Right hindlimb (tissue), 1 donor: ENCODE data around the gene TPCN2.
A peak's percentile ranks its signal among the peaks of the same experiment; 100 is the strongest.

ENCODE experiments used
- DNase-seq: peaks from one replicate; pipeline ENCODE4 v3.0.0-alpha.2; 2018

TPCN2 gene

DNA sequence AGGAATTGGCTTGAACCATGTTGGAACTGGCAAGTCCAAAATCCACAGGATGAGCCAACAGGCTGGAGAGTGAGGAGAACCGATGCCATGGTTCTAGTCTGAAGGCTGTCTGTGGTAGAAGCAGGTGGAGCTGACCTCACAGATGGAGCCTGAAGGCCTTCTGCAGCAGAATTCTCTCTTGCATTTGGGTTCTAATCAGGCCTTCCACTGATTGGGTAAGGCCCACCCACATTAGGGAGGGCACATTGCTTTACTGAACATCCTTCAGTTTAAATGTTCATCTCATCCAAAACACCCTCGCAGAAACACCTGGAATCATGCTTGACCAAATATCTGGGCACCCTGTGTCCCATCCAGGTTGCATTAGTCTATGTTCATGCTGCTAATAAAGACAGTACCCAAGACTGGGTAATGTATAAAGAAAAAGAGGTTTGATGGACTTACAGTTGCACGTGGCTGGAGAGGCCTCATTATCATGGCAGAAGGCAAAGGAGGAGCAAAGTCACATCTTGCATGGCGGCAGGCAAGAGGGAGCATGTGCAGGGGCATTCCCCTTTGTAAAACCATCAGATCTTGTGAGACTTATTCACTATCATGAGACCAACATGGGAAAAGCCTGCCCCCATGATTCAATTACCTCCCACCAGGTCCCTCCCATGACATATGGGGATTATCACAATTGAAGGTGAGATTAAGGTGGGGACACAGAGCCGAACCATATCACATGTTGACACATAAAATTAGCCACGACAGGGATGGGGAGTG, 122.9 kb downstream of the TPCN2 start:
- no peak for DNase-seq

- peak; percentile 5 for DNase-seq
Measured at GRCh38 chr11:69172674-69173073, 123.9 kb downstream of the TPCN2 start.

GRCh38 chr11:69173331-69173730, 124.6 kb downstream of the TPCN2 start:
- DNase-seq: no peak

DNA sequence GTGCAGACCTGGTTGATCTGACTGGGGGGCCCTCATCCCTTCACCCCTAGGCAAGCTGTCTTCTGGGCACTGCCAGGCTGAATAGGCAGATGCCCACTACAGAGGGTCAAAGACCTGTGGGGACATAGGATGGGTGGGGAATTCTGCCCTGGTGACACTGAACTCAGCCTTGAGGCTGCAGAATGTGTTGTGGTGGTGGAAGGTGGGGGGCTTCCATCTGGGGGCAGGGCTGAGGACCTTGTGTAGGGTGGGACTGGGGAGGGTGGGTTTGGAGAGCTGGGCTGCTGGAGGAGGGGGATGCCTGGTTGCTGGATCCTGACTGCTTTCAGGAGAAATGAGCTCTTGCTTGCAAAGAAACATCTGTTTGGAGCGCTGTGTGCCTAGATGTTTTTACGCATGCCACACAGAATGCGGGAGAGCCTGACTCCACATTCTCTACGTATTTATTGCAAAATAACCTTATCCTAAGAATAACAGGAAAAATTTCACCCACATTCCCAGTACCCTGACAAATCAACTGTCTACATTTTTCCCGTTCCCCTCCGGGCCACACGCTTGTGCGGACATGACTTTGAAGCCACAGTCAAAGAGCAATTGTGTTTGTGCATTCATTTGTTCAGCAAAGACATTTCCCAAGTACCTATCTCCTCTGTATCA, 125.3 kb downstream of the TPCN2 start:
- peak; percentile 9 for DNase-seq

DNA sequence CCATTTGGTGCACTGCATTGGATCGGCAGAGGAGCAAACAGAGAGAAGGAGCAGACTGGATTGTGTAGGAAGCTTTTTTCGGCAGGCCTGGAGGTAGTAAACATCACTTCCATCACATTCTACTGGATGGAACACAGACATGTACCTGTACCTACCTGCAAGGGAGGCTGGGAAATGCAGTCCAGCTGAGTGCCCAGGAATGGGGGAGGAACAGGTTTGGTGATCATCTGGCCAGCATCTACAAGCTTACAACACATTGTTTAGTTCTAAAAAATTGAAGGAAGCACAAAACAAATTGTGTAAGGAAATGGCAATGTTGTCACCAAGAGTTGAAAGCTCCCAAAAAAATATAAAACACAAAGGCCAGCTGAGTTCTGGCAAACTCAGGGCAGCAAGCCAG, 126.1 kb downstream of the TPCN2 start:
- DNase-seq: no peak

DNA sequence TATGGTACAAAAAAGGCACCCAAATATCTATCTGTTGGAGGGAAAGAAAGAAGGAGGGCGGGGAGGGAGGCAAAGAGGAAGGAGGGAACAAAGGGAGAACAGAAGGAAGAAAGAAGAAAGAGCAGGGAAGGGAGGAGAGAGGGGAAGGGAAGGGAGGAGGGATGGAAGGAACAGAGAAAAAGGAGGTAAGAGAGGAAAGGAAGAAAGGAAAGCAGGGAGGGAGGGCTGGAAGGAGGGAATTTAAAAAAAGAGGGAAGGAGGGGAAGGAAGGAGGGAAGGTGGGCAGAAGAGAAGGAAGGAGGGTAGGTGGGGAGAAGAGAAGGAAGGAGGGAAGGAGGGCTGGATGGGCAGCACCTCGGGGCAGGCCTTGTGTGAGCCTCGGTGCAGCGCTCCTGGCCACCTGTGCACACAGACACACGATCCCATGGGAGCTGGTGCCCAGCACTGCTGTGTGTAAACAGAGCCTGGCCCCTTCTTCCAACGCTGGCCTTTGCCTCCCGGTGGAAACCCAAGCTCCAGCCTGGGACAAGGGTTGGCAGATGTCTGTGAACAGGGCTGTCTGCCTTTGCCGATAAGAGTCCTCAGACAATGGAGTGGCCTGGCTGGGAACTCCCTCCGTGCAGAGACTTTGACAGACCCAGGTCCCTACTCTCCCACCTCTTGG, 130.2 kb downstream of the TPCN2 start:
- DNase-seq: no peak

- DNase-seq: no peak
Measured at GRCh38 chr11:69180226-69180625, 131.5 kb downstream of the TPCN2 start.

- no peak for DNase-seq
Measured at GRCh38 chr11:69180726-69181125, 132.0 kb downstream of the TPCN2 start.

DNA sequence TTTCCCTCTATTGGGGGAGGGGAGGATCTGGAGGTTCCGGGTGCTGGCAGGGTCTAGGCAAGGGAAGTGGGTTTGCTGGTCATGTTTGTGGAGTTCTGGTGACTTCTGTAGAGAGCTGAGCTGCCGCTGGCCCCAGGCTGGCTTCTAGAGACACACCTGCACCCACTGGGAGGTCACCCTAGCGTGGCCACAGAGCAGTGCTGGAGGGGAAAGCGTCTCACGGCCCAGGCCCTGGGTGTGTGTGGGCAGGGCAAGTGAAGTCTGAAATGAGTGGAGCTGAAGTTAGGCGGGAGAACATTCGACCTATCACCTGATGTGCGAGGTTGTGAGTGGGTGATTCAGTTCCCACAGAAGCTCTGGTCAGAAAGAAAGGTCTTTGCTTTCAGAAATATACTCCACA, 134.9 kb downstream of the TPCN2 start:
- DNase-seq: no peak
